H9 (cell line): Measurements from ENCODE around the gene PCBP2. TPM values are rescaled to one million over a fixed set of nuclear protein-coding genes. Genes with fewer than 3 reads are reported as not detected.

Source experiments
- DNase-seq: peaks from one replicate; pipeline ENCODE4 v3.0.0-alpha.2; 2017
- H2AFZ ChIP-seq: one replicate; pipeline ENCODE4 v1.6.1; 2013; ENCODE audit warnings: mild to moderate bottlenecking, low read length, control low read depth, moderate library complexity
- H2AK5ac ChIP-seq: 2 replicates; pipeline ENCODE4 v1.6.1; 2013; ENCODE audit warnings: low read length, control low read depth, mixed read lengths; ENCODE audit not compliant: insufficient read length
- H2BK120ac ChIP-seq: one replicate; pipeline ENCODE4 v1.6.1; 2013; ENCODE audit warnings: low read depth, mild to moderate bottlenecking, low read length, control low read depth, inconsistent platforms; ENCODE audit not compliant: poor library complexity, severe bottlenecking
- H2BK12ac ChIP-seq: 2 replicates; pipeline ENCODE4 v1.6.1; 2013; ENCODE audit warnings: low read length, control low read depth, mixed read lengths, low read depth; ENCODE audit not compliant: insufficient read length
- H2BK15ac ChIP-seq: 2 replicates; pipeline ENCODE4 v1.6.1; 2013; ENCODE audit warnings: low read depth, low read length, control low read depth
- H2BK20ac ChIP-seq: one replicate; pipeline ENCODE4 v1.6.1; 2013; ENCODE audit warnings: low read depth, mild to moderate bottlenecking, low read length, control low read depth, inconsistent platforms; ENCODE audit not compliant: poor library complexity, severe bottlenecking
- H2BK5ac ChIP-seq: 2 replicates; pipeline ENCODE4 v1.6.1; 2013; ENCODE audit warnings: low read length, control low read depth, mixed read lengths; ENCODE audit not compliant: insufficient read length
- H3K14ac ChIP-seq: 2 replicates; pipeline ENCODE4 v1.6.1; 2013; ENCODE audit warnings: low read length, control low read depth; ENCODE audit not compliant: insufficient read depth
- H3K18ac ChIP-seq: 2 replicates; pipeline ENCODE4 v1.6.1; 2013; ENCODE audit warnings: low read depth, mild to moderate bottlenecking, mixed read lengths, low read length, control low read depth; ENCODE audit not compliant: insufficient read length
- H3K23ac ChIP-seq: 2 replicates; pipeline ENCODE4 v1.6.1; 2013; ENCODE audit warnings: low read length, control low read depth, mixed read lengths, low read depth; ENCODE audit not compliant: insufficient read length
- H3K23me2 ChIP-seq: 2 replicates; pipeline ENCODE4 v1.6.1; 2013; ENCODE audit warnings: low read depth, mild to moderate bottlenecking, mixed read lengths, low read length, control low read depth; ENCODE audit not compliant: insufficient read length, poor library complexity, severe bottlenecking
- H3K27ac ChIP-seq: 2 replicates; pipeline ENCODE4 v1.5.1; 2013; ENCODE audit warnings: low read length, control low read depth, mixed read lengths, low read depth; ENCODE audit not compliant: insufficient read length
- H3K27me3 ChIP-seq: 2 replicates; pipeline ENCODE4 v1.6.1; 2013; ENCODE audit warnings: low read length, control low read depth, inconsistent platforms; ENCODE audit not compliant: insufficient read depth
- H3K4ac ChIP-seq: 2 replicates; pipeline ENCODE4 v1.6.1; 2013; ENCODE audit warnings: low read depth, mild to moderate bottlenecking, control low read depth, inconsistent platforms, low read length, moderate library complexity
- H3K4me1 ChIP-seq: 2 replicates; pipeline ENCODE4 v1.6.1; 2013; ENCODE audit warnings: low read length, control low read depth, inconsistent platforms; ENCODE audit not compliant: insufficient read depth
- H3K4me2 ChIP-seq: 2 replicates; pipeline ENCODE4 v1.6.1; 2013; ENCODE audit warnings: low read length, control low read depth, mixed read lengths; ENCODE audit not compliant: insufficient read length, insufficient read depth
- H3K56ac ChIP-seq: 2 replicates; pipeline ENCODE4 v1.6.1; 2013; ENCODE audit warnings: low read depth, mild to moderate bottlenecking, mixed read lengths, low read length, control low read depth; ENCODE audit not compliant: insufficient read length
- H3K79me1 ChIP-seq: 2 replicates; pipeline ENCODE4 v1.6.1; 2013; ENCODE audit warnings: low read depth, mild to moderate bottlenecking, moderate library complexity, low read length, control low read depth, inconsistent platforms; ENCODE audit not compliant: insufficient read depth, poor library complexity, severe bottlenecking
- H3K79me2 ChIP-seq: 2 replicates; pipeline ENCODE4 v1.6.1; 2013; ENCODE audit warnings: low read length, control low read depth, inconsistent platforms; ENCODE audit not compliant: insufficient read depth
- H3K9ac ChIP-seq: 2 replicates; pipeline ENCODE4 v1.6.1; 2013; ENCODE audit warnings: low read length, control low read depth, mixed read lengths; ENCODE audit not compliant: insufficient read length; ENCODE audit errors: extremely low read depth
- H3K9me3 ChIP-seq: one replicate; pipeline ENCODE4 v1.6.1; 2013; ENCODE audit warnings: low read depth, low read length, inconsistent platforms; ENCODE audit not compliant: control insufficient read depth
- H3T11ph ChIP-seq: one replicate; pipeline ENCODE4 v1.6.1; 2013; ENCODE audit warnings: mild to moderate bottlenecking, low read length, control low read depth, inconsistent platforms
- H4K20me1 ChIP-seq: one replicate; pipeline ENCODE4 v1.6.1; 2013; ENCODE audit not compliant: control insufficient read depth, insufficient read length, insufficient read depth
- H4K5ac ChIP-seq: 2 replicates; pipeline ENCODE4 v1.6.1; 2013; ENCODE audit warnings: low read depth, mild to moderate bottlenecking, mixed read lengths, low read length, control low read depth; ENCODE audit not compliant: insufficient read length
- H4K8ac ChIP-seq: replicated peaks from 2 replicates; pipeline ENCODE4 v1.6.1; 2013; ENCODE audit warnings: low read length, control low read depth, mixed read lengths, low read depth; ENCODE audit not compliant: insufficient read length
- H4K91ac ChIP-seq: 2 replicates; pipeline ENCODE4 v1.6.1; 2013; ENCODE audit warnings: low read depth, mild to moderate bottlenecking, moderate library complexity, mixed read lengths, low read length, control low read depth; ENCODE audit not compliant: insufficient read length
- H3K27ac Mint-ChIP-seq, 3 experiments: 2 replicates in 2 of 3; 3 replicates in 1 of 3; pipeline ENCODE4 v1.8.0; 2020 to 2021; ENCODE audit warnings: mixed read lengths in 3 of 3, mild to moderate bottlenecking in 1 of 3, moderate library complexity in 1 of 3
- H3K27me3 Mint-ChIP-seq: 2 replicates; pipeline ENCODE4 v1.8.0; 2021; ENCODE audit warnings: low read depth, mild to moderate bottlenecking, moderate library complexity, mixed read lengths
- H3K36me3 Mint-ChIP-seq, 3 experiments: 2 replicates in 2 of 3; 3 replicates in 1 of 3; pipeline ENCODE4 v1.8.0; 2020 to 2021; ENCODE audit warnings: low read depth in 3 of 3, mixed read lengths in 3 of 3; ENCODE audit not compliant: insufficient read depth in 1 of 3
- H3K4me1 Mint-ChIP-seq, 2 experiments: 2 replicates each; pipeline ENCODE4 v1.8.0; 2020; ENCODE audit warnings: mixed read lengths in 2 of 2
- H3K4me3 Mint-ChIP-seq, 2 experiments: 2 replicates in 1 of 2; 3 replicates in 1 of 2; pipeline ENCODE4 v1.8.0; 2020 to 2021; ENCODE audit warnings: mild to moderate bottlenecking in 2 of 2, mixed read lengths in 2 of 2, moderate library complexity in 1 of 2
- H3K9me3 Mint-ChIP-seq, 2 experiments: 2 replicates in 1 of 2; 3 replicates in 1 of 2; pipeline ENCODE4 v1.8.0; 2020; ENCODE audit warnings: mild to moderate bottlenecking in 2 of 2, mixed read lengths in 2 of 2, moderate library complexity in 1 of 2
- CTCF ChIP-seq: fragments of 200-600 bp; sonication (generic); conservative IDR thresholded peaks from 3 replicates; pipeline ENCODE4 v1.8.0; 2021; ENCODE audit warnings: antibody characterized with exemption, mild to moderate bottlenecking
- WGBS: extraction: QIAGEN DNeasy Blood & Tissue Kit; methylation state at CpG from one replicate; pipeline ENCODE4 v1.1.7; 2013; ENCODE audit warnings: missing lambda C conversion rate, low lambda C conversion rate, mixed read lengths; ENCODE audit not compliant: insufficient read length; ENCODE audit errors: extremely low coverage; 5-methylcytosine and 5-hydroxymethylcytosine counted together
- total RNA-seq: library from RNA; stranded (reverse); gene quantifications from 2 replicates; pipeline ENCODE4 v1.2.1, GENCODE V29; 2021

PCBP2 gene
- total RNA-seq, 1 experiment from 2014 or later = 1,207 TPM

GRCh38 chr12:53481939-53482586 lies 30.2 kb downstream of the PCBP2 start:
- H3K4ac ChIP-seq = no peak overlapping the region
- H3K27ac ChIP-seq = no peak overlapping the region
- TF ChIP-seq CTCF = peak; percentile 58
- H4K5ac ChIP-seq = no peak overlapping the region
- peak; percentile 72 for DNase-seq
- no peak overlapping the region for H2BK15ac ChIP-seq
- H3K9ac ChIP-seq = no peak overlapping the region
- H2BK12ac ChIP-seq = no peak overlapping the region
- Mint-ChIP-seq H3K27ac (peak overlapping the region; percentile 23 to 92 (median 80); a peak in 5 of 7 replicates), H3K4me1 (peaks cover 20 to 36% of the 10 kb centered on the region in 2 experiments), H3K4me3 (no peak overlapping the region), H3K27me3 (peaks cover 1% of the 10 kb centered on the region; the same call in 1 of the 2 replicates), H3K36me3 (peaks cover 42 to 85% (median 81%) of the 10 kb centered on the region in 3 experiments), H3K9me3 (no peaks in the 10 kb centered on the region)
- no peaks in the 10 kb centered on the region for H3K27me3 ChIP-seq
- H3K9me3 ChIP-seq = no peaks in the 10 kb centered on the region
- H2BK20ac ChIP-seq = no peak overlapping the region
- no peak overlapping the region for H3K18ac ChIP-seq
- H3T11ph ChIP-seq = no peak overlapping the region
- no peaks in the 10 kb centered on the region for H3K4me1 ChIP-seq
- no peak overlapping the region for H3K56ac ChIP-seq
- no peaks in the 10 kb centered on the region for H3K23me2 ChIP-seq
- H3K79me1 ChIP-seq = no peaks in the 10 kb centered on the region
- no peaks in the 10 kb centered on the region for H3K79me2 ChIP-seq
- H2AFZ ChIP-seq = no peak overlapping the region
- no peak overlapping the region for H4K91ac ChIP-seq
- H3K4me2 ChIP-seq = no peak overlapping the region
- H2BK120ac ChIP-seq = no peak overlapping the region
- no peak overlapping the region for H2AK5ac ChIP-seq
- H4K8ac ChIP-seq = no peak overlapping the region
- WGBS = no CpG with 5 or more reads among the region's 9 CpGs
- no peaks in the 10 kb centered on the region for H4K20me1 ChIP-seq
- H3K14ac ChIP-seq = no peak overlapping the region
- H2BK5ac ChIP-seq = no peak overlapping the region
- H3K23ac ChIP-seq = no peak overlapping the region
